Psoas muscle (tissue), 8 donors: ENCODE data around the gene CYP21A2. TPM values are rescaled to one million over a fixed set of nuclear protein-coding genes. Genes with fewer than 3 reads are reported as not detected.
"Not testable (repeated sequence)": the region's sequence is repeated elsewhere in the genome, so short reads cannot be mapped to it uniquely, and the experiment has no call there.

ENCODE experiments used
- ATAC-seq, 4 donors: fragments of 200-7000 bp; cut with Tn5 transposase; one replicate each; pipeline ENCODE4 v1.9.1; 2020; ENCODE audit warnings: moderate library complexity in 3 of 4, mild to moderate bottlenecking in 2 of 4
- DNase-seq, 2 donors: peaks; one replicate each; pipeline ENCODE4 v3.0.0-alpha.2; 2020
- H3K27ac ChIP-seq: fragments of 200-600 bp; one replicate; pipeline ENCODE4 v1.8.0; 2022
- H3K27me3 ChIP-seq, 3 donors: fragments of 200-600 bp in 1 of 3; one replicate each; pipeline versions ENCODE4 v1.6.1 to v1.8.0; 2013 to 2022; ENCODE audit warnings: low read length in 2 of 3, mild to moderate bottlenecking in 2 of 3, moderate library complexity in 1 of 3; ENCODE audit not compliant: insufficient read depth in 3 of 3
- H3K36me3 ChIP-seq, 2 donors: fragments of 200-600 bp in 1 of 2; one replicate each; pipeline versions ENCODE4 v1.6.1 to v1.8.0; 2013 to 2022; ENCODE audit warnings: low read depth in 1 of 2, mild to moderate bottlenecking in 1 of 2, moderate library complexity in 1 of 2; ENCODE audit not compliant: insufficient read depth in 1 of 2
- H3K4me1 ChIP-seq: fragments of 200-600 bp; one replicate; pipeline ENCODE4 v1.8.0; 2022
- H3K4me3 ChIP-seq: fragments of 200-600 bp; one replicate; pipeline ENCODE4 v1.8.0; 2022; ENCODE audit warnings: mild to moderate bottlenecking
- H3K9me3 ChIP-seq: fragments of 200-600 bp; one replicate; pipeline ENCODE4 v1.8.0; 2022
- WGBS, 3 donors: extraction: QIAGEN DNeasy Blood & Tissue Kit; methylation state at CpG; one replicate each; pipeline versions ENCODE4 v1.1.6 to v1.1.7; 2013; 5-methylcytosine and 5-hydroxymethylcytosine counted together
- intact Hi-C, 2 donors: fragments of 100-400 bp; cut with DNase I; formaldehyde crosslinking; loops; one replicate each; pipeline versions ENCODE4 v1.11.0 to v1.14.2; 2022
- polyA plus RNA-seq, 3 donors: library from polyadenylated mRNA; stranded (reverse); fragments of 200-250 nt; gene quantifications; one replicate each; pipeline ENCODE4 v1.2.3, GENCODE V29; 2013
- total RNA-seq, 4 donors: library from RNA; stranded (reverse); fragmentation: NEBNext Ultra II Directional in 2 of 4; extraction: Animal tissue kit (Norgen Biotek cat#: 25700) in 2 of 4; gene quantifications; one replicate each; pipeline versions ENCODE4 v1.2.1 to v1.2.4, GENCODE V29; 2021 to 2023
- donor health status: healthy with polysubstance abuse.
- donor health status: DM: no; HTN: no; CAD: no; lungs with moderate emphysema.
- donor health status: Bipolar disorder and iron deficiency.
- donor health status: healthy.
- donor health status: DM: yes; HTN: yes; CAD: no.
- donor health status: DM: no; HTN: no; CAD: no.
- donor health status: DM: no; HTN: no; CAD: no.
- donor health status: DM: yes; HTN: yes; CAD: no.

The CYP21A2 gene
- total and polyA plus RNA-seq, 7 donors: 0.05 to 9.9 (median 0.15) TPM; not detected in 3

DNA sequence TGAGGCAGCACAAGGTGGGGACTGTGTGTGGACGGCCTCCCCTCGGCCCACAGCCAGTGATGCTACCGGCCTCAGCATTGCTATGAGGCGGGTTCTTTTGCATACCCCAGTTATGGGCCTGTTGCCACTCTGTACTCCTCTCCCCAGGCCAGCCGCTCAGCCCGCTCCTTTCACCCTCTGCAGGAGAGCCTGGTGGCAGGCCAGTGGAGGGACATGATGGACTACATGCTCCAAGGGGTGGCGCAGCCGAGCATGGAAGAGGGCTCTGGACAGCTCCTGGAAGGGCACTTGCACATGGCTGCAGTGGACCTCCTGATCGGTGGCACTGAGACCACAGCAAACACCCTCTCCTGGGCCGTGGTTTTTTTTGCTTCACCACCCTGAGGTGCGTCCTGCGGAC is 31.1 kb upstream of the CYP21A2 start:
- ATAC-seq (peak in 1 of 4 donors; percentile 29), DNase-seq (peak in 1 of 2 donors; percentile 24)
- WGBS, 3 donors: 68 to 72% (median 70%) methylated on average over 7 to 12 of the region's 12 CpGs
- intact Hi-C loops, H3K9me3 ChIP-seq, H3K4me1 ChIP-seq, H3K27me3 ChIP-seq, H3K36me3 ChIP-seq, H3K4me3 ChIP-seq, H3K27ac ChIP-seq: not testable (repeated sequence)

DNA sequence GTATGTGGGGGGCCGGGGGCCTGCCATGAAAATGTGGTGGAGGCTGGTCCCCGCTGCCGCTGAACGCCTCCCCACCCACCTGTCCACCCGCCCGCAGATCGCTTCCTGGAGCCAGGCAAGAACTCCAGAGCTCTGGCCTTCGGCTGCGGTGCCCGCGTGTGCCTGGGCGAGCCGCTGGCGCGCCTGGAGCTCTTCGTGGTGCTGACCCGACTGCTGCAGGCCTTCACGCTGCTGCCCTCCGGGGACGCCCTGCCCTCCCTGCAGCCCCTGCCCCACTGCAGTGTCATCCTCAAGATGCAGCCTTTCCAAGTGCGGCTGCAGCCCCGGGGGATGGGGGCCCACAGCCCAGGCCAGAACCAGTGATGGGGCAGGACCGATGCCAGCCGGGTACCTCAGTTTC is 30.2 kb upstream of the CYP21A2 start:
- ATAC-seq, H3K4me1 ChIP-seq, DNase-seq, H3K4me3 ChIP-seq, H3K36me3 ChIP-seq, intact Hi-C loops, H3K9me3 ChIP-seq, H3K27me3 ChIP-seq, H3K27ac ChIP-seq: not testable (repeated sequence)
- WGBS, 3 donors: no CpG with 5 or more reads among the region's 24 CpGs

GRCh38 chr6:32008616-32009015 is 29.6 kb upstream of the CYP21A2 start:
- H3K4me3 ChIP-seq, ATAC-seq, H3K4me1 ChIP-seq, H3K9me3 ChIP-seq, DNase-seq, H3K36me3 ChIP-seq, H3K27ac ChIP-seq, intact Hi-C loops, H3K27me3 ChIP-seq: not testable (repeated sequence)
- WGBS, 3 donors: 10 to 37% (median 16%) methylated on average over 6 to 7 of the region's 12 CpGs

- intact Hi-C loops, H3K27me3 ChIP-seq, H3K4me3 ChIP-seq, H3K4me1 ChIP-seq, H3K36me3 ChIP-seq, ATAC-seq, H3K27ac ChIP-seq, H3K9me3 ChIP-seq: not testable (repeated sequence)
- DNase-seq: peak in 1 of 2 donors; percentile 3
- WGBS, 3 donors: 71 to 88% (median 75%) methylated on average over 1 to 11 of the region's 12 CpGs
Measured at GRCh38 chr6:32009537-32009936, 28.7 kb upstream of the CYP21A2 start.

DNA sequence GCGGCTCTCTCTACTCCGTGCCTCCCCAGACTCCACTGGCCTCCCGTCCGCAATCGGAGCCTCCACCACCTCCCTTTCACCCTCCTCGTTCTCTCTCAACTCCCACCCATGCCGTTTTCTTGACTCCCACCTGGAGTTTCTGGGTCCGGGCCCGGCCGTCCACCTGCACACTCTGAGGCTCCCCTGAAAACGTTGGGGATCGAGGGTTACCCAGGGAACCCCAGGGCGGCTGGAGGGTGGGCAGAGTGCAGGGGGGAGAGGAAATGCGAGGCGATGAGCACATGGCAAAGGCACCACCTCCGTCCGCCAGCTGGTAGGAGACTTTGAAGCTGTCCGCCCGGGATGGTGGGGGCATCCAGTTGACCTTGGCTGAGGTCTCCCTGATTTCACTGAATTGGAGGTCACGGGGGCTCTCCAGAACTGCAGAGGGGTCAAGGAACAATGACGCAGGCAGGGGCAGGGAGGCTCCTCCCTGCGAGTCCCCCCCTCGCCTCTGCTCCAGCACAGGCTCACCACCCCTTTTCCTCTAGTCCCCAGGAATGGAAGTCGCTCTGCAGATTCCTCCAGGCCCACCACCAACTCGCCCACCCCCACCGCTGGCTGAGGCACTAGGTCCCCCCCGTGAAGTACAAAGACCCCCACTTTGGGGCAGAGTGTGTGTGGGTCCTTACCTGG is 27.2 kb upstream of the CYP21A2 start:
- intact Hi-C loops: not testable (repeated sequence)
- DNase-seq: peak; percentile 17 to 23

DNA sequence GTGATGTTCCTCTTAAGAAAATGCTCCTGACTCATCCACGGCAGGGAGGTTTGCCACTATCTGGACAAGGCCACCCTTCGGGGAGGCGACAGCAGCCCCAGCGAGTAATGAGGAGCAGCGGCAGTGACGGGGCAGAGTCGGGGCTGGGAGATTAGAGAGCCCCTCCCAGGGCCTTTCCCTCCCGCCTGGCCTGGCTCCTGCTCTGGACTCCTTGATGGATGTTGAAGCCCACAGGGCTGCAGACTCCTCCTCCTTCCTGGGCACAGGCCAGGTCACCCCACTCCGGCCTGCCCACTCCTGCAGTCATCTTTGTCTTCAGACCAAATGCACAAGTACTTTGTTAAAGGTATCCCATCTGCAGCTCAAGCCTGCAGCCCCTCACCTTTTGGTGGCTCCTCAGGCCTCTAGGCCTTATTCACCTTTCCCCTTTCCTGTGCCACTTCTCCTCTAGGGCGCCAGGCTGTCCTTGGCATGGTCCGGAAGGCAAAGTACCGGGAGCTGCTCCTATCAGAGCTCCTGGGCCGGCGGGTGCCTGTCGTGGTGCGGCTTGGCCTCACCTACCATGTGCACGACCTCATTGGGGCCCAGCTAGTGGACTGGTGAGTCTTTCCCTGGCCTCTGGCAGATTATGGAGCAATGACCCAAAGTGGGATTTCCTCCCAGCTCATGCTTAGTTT is 25.1 kb upstream of the CYP21A2 start:
- peak; percentile 47 to 49 for DNase-seq
- H3K4me3 ChIP-seq, H3K27me3 ChIP-seq, ATAC-seq, H3K27ac ChIP-seq, H3K9me3 ChIP-seq, intact Hi-C loops, H3K36me3 ChIP-seq, H3K4me1 ChIP-seq: not testable (repeated sequence)
- WGBS, 3 donors: 82 to 85% (median 82%) methylated on average over 13 to 16 of the region's 17 CpGs

More for the DNA sequence above, 27.2 kb upstream of the CYP21A2 start:
- not testable (repeated sequence) for H3K4me3 ChIP-seq, ATAC-seq, H3K36me3 ChIP-seq, H3K4me1 ChIP-seq, H3K27ac ChIP-seq, H3K27me3 ChIP-seq, H3K9me3 ChIP-seq
- 70 to 76% (median 74%) methylated on average over 13 to 18 of the region's 27 CpGs for WGBS, 3 donors

DNA sequence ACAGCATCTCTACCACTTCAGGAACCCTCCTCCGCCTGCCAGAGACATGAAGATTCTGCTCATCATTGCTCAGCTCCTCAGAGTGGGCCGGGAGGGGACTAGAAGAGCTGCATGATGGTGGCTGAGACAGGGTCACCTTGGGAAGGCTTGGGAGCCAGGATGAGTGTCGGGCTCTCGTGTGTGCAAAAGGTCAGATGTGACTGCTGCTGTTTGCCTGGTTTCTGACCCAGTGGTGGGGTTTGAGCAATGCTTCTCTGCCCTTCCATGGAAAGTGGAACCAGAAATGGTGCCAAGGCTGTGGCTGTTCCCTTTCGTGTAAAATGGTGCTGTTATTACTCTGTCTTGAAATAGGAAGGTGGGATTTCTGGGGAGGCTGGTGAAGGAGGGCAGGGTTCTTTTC is 24.5 kb upstream of the CYP21A2 start:
- ATAC-seq, H3K4me1 ChIP-seq, intact Hi-C loops, H3K36me3 ChIP-seq, H3K9me3 ChIP-seq, H3K27me3 ChIP-seq, H3K4me3 ChIP-seq, H3K27ac ChIP-seq, DNase-seq: not testable (repeated sequence)
- no CpG with 5 or more reads among the region's 5 CpGs for WGBS, 3 donors

- H3K36me3 ChIP-seq, H3K27ac ChIP-seq, H3K9me3 ChIP-seq, intact Hi-C loops, H3K4me3 ChIP-seq, H3K27me3 ChIP-seq, H3K4me1 ChIP-seq, DNase-seq: not testable (repeated sequence)
- ATAC-seq: peak in 3 of 4 donors; percentile 25 to 55 (median 32)
- no CpG with 5 or more reads among the region's 6 CpGs for WGBS, 3 donors
Measured at GRCh38 chr6:32014547-32014946, 23.7 kb upstream of the CYP21A2 start, which contains the start of gene C4B. TSS of gene C4B (plus strand) at chr6:32014795. CDS start at chr6:32014846, 51 bp downstream.

DNA sequence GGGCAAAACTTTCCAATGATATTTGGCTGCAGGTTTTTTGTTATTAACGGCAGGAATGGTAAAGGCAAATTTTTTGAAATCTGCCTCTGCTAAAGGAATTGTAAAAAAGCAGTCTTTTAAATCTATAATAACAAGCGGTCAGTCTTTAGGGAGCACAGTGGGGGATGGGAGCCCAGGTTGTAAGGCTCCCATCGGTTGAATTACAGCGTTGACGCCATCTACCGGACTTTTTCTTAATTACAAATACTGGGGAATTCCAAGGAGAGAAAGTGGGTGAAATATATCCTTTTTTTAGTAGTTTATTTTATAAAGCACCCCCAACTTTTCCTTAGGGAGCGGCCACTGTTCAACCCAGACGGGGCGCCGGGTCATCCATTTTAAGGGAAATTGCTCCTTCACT is 16.1 kb upstream of the CYP21A2 start:
- H3K27ac ChIP-seq, H3K4me1 ChIP-seq, H3K4me3 ChIP-seq, DNase-seq, H3K36me3 ChIP-seq, intact Hi-C loops, ATAC-seq, H3K27me3 ChIP-seq, H3K9me3 ChIP-seq: not testable (repeated sequence)
- WGBS, 3 donors: no CpG with 5 or more reads among the region's 10 CpGs

DNA sequence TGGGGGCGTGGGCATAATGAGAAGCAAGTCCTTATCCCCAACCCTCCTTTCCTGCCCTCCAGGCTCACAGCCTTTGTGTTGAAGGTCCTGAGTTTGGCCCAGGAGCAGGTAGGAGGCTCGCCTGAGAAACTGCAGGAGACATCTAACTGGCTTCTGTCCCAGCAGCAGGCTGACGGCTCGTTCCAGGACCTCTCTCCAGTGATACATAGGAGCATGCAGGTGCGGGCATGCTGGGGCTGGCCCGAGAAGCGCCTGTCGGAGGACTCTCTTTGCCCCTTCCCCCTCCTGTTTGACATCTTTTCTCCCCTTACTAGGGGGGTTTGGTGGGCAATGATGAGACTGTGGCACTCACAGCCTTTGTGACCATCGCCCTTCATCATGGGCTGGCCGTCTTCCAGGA is 9.6 kb upstream of the CYP21A2 start:
- WGBS, 3 donors: 40 to 75% (median 74%) methylated on average over 2 to 7 of the region's 10 CpGs
- DNase-seq, H3K4me1 ChIP-seq, H3K4me3 ChIP-seq, H3K36me3 ChIP-seq, H3K9me3 ChIP-seq, intact Hi-C loops, H3K27ac ChIP-seq, H3K27me3 ChIP-seq, ATAC-seq: not testable (repeated sequence)

DNA sequence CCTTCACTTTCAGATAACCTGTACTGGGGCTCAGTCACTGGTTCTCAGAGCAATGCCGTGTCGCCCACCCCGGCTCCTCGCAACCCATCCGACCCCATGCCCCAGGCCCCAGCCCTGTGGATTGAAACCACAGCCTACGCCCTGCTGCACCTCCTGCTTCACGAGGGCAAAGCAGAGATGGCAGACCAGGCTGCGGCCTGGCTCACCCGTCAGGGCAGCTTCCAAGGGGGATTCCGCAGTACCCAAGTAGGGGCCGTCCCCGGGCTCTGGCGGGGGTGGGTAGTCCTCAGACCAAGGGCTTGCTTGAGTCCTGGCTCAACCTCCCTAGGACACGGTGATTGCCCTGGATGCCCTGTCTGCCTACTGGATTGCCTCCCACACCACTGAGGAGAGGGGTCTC is 8.7 kb upstream of the CYP21A2 start:
- WGBS, 3 donors: 92 to 97% (median 92%) methylated on average over 7 to 8 of the region's 14 CpGs
- H3K36me3 ChIP-seq, H3K4me1 ChIP-seq, ATAC-seq, H3K27me3 ChIP-seq, H3K4me3 ChIP-seq, intact Hi-C loops, H3K9me3 ChIP-seq, H3K27ac ChIP-seq: not testable (repeated sequence)
- DNase-seq: peak in 1 of 2 donors; percentile 26
